Hematopoietic multipotent progenitor cell treated with erythropoietin and hydrocortisone succinate and interleukin-3 and kit ligand, for 8 days (in vitro differentiated cells): ENCODE results near the gene DMRT1.
"Not testable (repeated sequence)": the region's sequence is repeated elsewhere in the genome, so short reads cannot be mapped to it uniquely, and the experiment has no call there.

ENCODE experiments used
- DNase-seq: peaks from one replicate; pipeline ENCODE4 v3.0.0-alpha.2; 2015

DMRT1 gene

GRCh38 chr9:972501-973294, 131.2 kb downstream of the DMRT1 start:
- no peak for DNase-seq

- no peak for DNase-seq
Measured at GRCh38 chr9:973295-973834, 131.9 kb downstream of the DMRT1 start.

GRCh38 chr9:974031-974995, 132.8 kb downstream of the DMRT1 start:
- no peak for DNase-seq

GRCh38 chr9:974996-975739, 133.7 kb downstream of the DMRT1 start:
- no peak for DNase-seq

- DNase-seq, result no peak
Measured at GRCh38 chr9:975740-976257, 134.3 kb downstream of the DMRT1 start.

- DNase-seq, result no peak
Measured at GRCh38 chr9:976258-976942, 134.9 kb downstream of the DMRT1 start, which contains the start of gene DMRT3. Gene DMRT3, plus strand, starts transcription at chr9:976655. Its CDS starts 347 bp downstream, at chr9:977002.

- DNase-seq, result no peak
Measured at GRCh38 chr9:976943-977837, 135.7 kb downstream of the DMRT1 start.

- no peak for DNase-seq
Measured at GRCh38 chr9:977838-978830, 136.6 kb downstream of the DMRT1 start.

- DNase-seq, result no peak
Measured at GRCh38 chr9:979983-980382, 138.5 kb downstream of the DMRT1 start.

- no peak for DNase-seq
Measured at GRCh38 chr9:980640-981039, 139.1 kb downstream of the DMRT1 start.

- DNase-seq, result no peak
Measured at GRCh38 chr9:981491-981898, 140.0 kb downstream of the DMRT1 start.

- no peak for DNase-seq
Measured at GRCh38 chr9:982394-983230, 141.1 kb downstream of the DMRT1 start.

GRCh38 chr9:994005-994404, 152.5 kb downstream of the DMRT1 start:
- no peak for DNase-seq

- no peak for DNase-seq
Measured at GRCh38 chr9:995192-995591, 153.7 kb downstream of the DMRT1 start.

GRCh38 chr9:995781-996180, 154.3 kb downstream of the DMRT1 start:
- no peak for DNase-seq

GRCh38 chr9:998299-999110, 157.0 kb downstream of the DMRT1 start:
- not testable (repeated sequence) for DNase-seq

- no peak for DNase-seq
Measured at GRCh38 chr9:1001838-1002237, 160.3 kb downstream of the DMRT1 start.

- DNase-seq, result no peak
Measured at GRCh38 chr9:1002678-1003077, 161.2 kb downstream of the DMRT1 start.
